NCI-H526 treated with DMSO at 0.1 percent for 48 hours (cell line): ENCODE results near the gene MRGPRG.
"Not testable (repeated sequence)": the region's sequence is repeated elsewhere in the genome, so short reads cannot be mapped to it uniquely, and the experiment has no call there.

Source experiments
- DNase-seq: peaks from one replicate; lab custom pipeline; 2025; lab: John Stamatoyannopoulos, UW

The MRGPRG gene

GRCh38 chr11:3176487-3176886 lies 42.1 kb downstream of the MRGPRG start:
- no peak for DNase-seq

DNA sequence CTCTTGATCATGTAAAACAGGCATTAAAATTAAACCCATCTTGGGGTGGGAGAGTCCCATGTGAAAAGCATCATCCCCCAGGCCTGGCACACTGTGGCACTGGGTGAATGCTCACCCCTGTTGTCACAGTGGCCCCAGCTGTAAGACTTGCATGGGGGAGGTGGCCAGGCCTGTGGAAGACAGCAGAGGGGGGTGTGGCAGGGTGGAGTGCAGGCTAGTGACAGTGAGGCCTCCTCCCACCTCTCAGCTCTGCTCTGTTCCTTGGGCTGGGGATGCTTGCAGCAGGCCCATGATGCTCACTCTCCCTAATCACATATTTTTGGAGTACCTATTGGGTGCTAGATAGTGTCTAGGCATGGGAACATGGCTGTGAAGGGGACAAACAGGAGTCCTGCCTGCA lies 43.4 kb downstream of the MRGPRG start:
- no peak for DNase-seq

DNA sequence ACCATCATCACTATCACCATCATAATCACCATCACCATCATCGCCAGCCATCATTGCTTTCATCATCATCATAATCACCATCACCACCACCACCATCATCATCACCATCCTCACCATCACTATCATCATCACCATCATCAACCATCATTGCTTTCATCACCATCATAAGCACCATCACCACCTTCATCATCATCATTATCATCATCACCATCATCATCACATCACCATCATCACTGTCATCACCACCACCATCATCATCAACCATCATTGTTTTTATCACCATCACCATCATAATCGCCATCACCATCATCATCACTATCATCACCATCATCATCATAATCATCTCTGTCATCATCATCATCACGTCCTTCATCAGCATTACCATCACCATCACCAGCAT lies 44.2 kb downstream of the MRGPRG start:
- no peak for DNase-seq

- no peak for DNase-seq
Observed at GRCh38 chr11:3173795-3174194, 44.8 kb downstream of the MRGPRG start.

DNA sequence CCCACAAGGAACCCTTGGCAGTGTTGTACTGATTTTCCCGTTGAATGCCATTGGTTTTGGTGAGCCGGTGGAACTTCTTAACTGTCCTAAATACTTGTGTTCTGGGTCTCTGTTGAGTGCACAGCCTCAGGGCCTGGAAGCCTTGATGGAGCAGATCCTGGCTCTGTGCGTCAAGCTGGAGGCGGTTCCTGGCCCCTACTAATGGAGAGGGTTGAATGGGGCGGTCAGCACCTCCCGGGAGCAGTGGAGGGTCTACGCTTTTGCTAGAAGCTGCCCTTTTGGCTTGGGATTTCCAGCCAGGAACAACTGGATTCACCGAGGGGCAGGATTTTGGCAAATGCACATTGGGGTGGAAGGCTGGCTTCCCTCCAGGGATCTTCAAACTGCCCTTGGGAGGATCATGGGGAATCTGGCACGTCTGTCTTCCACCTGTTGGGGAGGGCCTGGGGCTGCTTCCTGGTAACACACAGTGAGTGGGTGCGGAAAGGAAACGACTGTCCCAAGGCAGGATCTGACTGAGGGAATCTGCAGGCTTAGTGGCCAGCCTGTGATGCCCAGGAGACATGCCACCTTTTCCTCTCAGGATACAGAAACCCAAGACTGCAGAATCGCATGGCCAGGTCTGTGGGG lies 46.6 kb downstream of the MRGPRG start:
- DNase-seq = no peak

- no peak for DNase-seq
Observed at GRCh38 chr11:3170756-3171650, 47.6 kb downstream of the MRGPRG start.

GRCh38 chr11:3170044-3170755 lies 48.4 kb downstream of the MRGPRG start:
- no peak for DNase-seq

DNA sequence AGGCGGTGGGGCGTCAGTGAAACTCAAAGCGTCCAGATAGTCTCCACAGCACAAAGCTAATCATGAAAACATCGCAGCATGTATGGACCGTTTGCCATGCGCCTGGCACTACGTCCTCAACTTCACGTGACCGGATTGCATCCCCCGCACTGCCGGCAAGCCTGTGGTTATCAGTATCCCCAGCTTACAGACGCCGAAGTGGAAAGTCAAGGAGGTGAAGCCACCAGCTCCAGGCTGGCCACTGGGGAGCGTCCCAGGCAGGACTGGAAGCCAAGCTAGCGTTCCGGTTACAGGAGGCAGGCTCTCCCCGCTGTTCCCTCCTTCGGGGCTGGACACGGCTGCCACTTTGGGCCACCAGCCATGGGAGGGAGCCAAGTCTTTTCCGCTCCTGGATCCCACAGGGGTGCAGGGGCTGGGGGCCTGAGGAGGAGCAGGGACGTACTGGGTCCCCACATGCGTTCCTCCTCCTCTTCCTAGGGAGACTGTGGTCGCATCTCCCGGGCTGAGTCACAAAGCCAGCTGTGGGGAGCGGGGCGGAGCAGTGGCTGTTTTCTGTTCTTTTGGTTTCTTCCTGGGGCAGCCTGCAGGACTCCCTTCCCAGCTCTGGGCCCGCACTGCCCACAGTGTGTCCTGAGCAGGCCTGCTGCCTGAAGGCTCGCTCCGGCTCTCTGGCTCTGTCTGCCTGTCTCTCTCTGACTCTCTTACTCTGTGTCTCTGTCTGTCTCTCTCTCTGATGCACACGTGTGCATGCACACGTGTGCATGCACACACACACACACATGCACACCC lies 49.2 kb downstream of the MRGPRG start:
- DNase-seq = no peak

DNA sequence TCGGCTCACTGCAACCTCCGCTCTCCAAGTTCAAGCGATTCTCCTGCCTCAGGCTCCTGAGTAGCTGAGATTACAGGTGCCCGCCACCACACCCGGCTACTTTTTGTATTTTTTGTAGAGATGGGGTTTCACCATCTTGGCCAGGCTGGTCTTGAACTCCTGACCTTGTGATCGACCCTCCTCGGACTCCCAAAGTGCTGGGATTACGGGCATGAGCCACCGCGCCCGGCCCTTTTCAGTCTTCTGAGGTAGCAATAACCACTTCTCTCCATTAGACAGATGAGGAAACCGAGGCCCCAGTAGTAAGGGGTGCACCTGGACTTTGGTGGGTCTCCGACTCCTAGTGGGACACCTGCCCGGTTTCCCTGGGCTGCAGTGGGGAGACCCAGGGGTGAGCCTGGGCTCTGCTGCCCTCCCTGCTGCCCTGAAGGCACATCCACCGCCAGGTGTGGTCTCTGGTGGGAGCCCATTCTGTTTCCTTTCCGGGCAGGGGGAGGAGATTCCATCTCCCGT lies 49.8 kb downstream of the MRGPRG start:
- not testable (repeated sequence) for DNase-seq
